GM21360 (cell line): ENCODE measurements around the gene KLHL28.
"Not testable (repeated sequence)": the region's sequence is repeated elsewhere in the genome, so short reads cannot be mapped to it uniquely, and the experiment has no call there.

Experiments
- ATAC-seq: cut with Tn5 transposase; IDR thresholded peaks from one replicate; pipeline ENCODE4 v1.9.1; 2021; ENCODE audit warnings: mild to moderate bottlenecking, moderate library complexity; ENCODE audit not compliant: unreplicated experiment

The KLHL28 gene

DNA sequence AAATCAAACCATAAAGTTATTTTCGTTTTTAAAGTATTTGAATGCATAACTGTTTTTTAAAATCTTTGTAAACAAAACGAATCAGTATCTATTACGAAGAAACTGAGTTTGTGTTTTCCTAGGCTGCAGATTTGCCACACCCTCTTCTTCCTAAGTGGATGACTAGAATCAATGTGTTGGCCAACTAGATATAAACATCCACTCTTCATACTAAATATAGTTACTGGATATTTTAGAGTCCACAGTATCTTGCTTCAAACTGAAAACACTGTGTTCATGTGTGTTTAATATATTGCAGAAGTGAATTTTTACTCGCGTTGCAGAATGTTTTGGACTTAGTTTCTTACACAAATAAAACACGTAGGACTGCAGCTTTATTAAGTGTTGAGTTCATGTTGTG is 63.2 kb downstream of the KLHL28 start:
- no peak for ATAC-seq

DNA sequence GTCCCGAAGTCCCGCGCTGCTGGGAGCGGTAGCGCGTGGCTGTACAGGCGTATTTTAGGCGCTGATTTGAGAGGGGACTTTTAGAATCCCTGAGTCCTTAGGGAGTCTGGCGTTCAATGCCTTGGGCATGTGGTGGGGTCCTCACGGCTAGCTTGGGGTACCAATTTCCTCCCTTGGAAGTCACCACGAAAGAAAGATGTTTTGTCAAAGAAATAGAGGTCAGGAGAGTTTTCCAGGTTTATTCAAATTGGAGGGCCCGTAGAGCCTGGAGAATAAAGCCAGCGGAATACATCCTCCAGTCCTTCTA is 63.9 kb downstream of the KLHL28 start:
- no peak for ATAC-seq

DNA sequence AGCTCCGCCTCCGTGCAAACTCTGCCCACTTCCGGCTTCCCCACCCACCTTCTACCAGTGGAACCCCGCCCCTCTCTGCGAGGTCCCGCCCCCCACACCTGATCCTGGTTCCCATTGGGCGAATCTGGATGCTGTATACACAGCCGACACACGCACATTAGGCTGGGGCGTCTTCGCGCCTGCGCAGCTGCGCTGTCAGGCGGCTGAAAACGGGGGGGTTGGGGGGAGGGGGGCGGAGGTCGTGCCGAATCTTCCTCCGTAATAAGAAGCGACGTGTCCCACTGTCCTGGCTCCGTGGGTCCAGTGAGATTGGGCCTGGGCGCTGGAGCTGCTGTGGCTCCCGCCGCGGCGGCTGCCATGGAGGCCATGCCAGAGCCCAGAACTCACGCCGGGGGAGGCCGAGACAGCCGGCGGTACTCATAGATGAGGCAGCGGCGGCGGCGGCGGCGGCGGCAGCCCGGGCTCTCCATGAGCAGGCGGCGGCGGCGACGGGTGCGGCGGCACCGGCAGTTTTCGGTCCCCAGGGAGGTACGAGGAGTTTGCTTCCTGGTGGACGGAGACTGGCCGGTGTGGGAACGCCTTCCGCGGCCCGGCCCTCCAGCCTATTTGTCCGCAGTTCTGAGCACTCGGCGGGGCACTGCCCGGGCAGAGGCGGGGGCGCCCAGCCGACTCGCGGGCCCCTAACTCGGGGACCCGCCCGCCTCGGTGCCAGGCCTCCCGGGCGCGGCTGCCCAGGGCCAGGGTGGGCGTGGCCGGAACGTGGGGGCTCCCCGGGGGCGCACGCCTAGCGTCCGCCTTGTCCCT is 64.5 kb downstream of the KLHL28 start:
- ATAC-seq, result peak; percentile 96

DNA sequence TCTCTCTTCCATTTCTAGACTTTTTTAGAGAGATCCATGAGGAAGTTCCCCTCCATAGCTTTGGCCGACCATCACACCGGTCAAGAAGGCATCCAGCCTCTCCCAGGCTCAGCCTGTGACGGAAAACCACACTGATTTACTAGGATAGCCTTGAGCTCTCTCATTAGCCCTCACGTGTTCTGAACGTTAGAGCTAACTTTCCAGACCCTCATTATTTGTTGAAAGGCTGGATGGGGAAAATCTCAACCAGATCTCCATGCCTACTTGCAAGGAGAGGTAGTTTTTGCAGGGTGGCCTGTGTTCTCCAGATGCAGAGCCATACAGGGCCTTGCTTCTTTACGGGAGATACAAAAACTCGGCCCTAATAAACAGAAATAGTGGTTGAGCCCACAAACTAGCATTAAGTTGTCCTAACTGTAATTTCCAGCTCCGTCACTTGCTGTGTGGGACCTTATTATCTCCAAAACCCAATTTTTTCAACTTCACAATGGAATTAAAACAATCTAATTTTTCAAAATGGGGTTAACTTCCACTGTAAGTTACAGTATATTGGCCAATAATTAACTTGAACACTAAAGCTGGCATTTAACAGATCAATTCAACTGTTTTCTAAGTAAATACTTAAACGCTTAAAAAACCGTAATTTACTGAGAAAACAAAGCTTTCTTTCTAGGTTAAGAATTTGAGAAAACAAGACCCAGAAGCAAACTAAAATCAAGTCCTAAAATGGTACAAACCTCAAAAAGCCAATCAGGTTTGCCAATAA is 65.3 kb downstream of the KLHL28 start:
- peak; percentile 1 for ATAC-seq

DNA sequence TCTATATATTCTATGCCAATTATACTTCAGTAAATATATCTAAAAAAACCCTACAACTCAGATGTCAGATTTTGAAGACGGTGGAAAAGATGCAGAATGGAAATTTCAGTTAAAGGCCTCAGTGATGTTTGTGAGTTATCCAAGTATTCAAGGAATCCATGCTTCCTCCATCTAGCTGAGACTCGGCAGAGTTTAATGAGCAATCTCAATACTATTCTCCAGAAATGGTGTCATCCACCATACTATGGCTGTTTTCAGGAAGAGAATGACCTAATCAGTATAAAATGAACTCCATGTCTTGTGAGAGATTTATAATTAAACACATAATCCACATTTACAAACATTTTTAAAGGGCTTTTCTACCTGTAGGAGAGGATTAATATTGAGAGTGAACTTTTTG is 66.0 kb downstream of the KLHL28 start:
- no peak for ATAC-seq

DNA sequence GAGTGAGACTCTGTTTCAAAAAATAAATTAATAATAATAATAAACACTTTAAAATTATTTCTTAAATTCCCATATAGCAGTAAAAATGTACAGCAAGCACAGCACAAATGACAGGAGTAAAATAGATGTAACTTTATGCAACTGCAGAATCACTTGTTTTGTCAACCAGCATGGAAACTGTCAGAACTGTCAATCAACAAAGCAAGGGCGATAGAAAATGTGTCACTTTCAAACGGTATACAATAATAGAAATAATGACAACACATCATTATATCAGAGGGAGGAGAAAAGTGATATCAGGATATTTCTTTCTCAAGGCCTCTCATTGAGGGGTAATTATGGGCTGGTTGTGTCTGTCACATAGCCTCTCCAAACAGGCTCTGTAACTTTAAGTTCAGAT is 68.2 kb downstream of the KLHL28 start:
- no peak for ATAC-seq

DNA sequence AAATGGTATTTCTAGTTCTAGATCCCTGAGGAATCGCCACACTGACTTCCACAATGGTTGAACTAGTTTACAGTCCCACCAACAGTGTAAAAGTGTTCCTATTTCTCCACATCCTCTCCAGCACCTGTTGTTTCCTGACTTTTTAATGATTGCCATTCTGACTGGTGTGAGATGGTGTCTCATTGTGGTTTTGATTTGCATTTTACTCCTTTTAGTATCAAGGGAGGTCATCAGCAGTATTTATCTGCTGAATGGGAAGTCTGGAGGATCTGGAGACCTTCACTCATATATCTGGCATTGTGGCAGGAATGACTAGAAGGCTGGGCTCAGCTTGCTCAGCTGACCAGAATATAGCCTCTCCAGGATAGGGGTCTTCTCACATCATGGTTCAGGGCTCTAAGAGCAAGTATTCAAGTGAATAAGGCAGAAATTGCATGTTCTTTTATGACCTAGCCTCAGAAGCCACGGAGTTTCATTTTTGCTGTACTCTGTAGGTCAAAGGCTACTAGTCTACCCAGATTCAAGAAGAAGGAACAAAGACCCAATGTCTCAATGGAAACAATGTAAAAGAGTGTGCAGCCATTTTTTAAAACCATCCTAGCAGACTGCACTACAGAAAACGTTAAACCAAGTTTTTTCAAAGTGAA is 69.9 kb downstream of the KLHL28 start:
- ATAC-seq, result not testable (repeated sequence)

DNA sequence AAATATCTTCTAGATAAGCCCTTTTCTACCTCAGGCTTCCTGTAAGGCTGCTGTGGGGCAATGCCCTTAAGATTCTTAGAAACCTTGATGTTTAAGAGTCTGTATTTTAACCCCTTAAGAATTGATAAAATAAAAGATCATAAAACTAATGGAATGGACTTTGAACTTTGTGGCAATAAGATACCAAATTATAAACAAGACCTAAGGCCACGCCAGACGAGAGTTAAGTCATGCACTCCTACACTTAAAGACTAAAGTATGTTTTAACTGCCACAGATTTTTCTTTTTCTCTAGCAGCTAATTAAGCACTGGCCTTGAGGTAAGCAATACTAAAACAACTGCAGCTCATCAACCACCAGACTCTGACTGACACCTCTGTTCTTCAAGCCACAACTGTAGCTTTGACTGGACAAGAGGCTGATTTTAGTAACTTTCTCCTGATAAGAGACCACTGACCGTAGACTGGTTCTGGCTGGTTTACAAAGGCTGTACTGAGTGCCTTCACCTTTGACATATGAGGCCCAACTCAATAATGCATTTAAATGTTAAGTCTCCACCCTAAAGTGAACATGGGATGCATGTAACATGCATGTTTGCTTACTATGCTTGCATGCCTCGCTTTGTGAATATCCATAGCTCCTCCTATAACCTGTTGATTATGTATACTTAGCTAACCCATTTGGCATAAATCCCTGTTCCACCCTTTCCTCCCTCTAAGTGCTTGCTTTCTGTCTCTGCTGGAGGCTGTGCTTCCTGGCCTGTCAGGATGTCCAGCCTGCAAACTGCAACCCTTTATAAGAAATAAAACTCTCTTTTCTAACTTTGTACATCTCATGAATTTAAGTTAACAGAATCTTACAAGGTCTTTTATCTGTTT is 71.9 kb downstream of the KLHL28 start:
- no peak for ATAC-seq

DNA sequence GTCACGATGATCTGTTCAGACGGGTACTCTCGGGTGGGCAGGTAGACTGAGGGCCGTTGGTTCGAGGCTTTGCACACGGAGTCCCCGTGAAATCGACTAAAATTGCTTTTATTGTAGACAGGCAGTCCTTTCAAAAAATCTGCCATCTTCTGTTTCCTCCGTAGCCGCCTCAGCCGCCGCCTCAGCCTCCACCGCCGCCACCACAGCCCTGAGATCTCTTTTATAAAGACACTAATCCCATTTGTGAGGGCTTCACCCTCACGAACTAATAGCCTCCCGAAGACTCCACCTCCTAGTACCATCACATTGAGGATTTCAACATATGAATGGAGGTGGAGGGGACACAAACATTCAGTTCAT is 74.2 kb downstream of the KLHL28 start:
- no peak for ATAC-seq

DNA sequence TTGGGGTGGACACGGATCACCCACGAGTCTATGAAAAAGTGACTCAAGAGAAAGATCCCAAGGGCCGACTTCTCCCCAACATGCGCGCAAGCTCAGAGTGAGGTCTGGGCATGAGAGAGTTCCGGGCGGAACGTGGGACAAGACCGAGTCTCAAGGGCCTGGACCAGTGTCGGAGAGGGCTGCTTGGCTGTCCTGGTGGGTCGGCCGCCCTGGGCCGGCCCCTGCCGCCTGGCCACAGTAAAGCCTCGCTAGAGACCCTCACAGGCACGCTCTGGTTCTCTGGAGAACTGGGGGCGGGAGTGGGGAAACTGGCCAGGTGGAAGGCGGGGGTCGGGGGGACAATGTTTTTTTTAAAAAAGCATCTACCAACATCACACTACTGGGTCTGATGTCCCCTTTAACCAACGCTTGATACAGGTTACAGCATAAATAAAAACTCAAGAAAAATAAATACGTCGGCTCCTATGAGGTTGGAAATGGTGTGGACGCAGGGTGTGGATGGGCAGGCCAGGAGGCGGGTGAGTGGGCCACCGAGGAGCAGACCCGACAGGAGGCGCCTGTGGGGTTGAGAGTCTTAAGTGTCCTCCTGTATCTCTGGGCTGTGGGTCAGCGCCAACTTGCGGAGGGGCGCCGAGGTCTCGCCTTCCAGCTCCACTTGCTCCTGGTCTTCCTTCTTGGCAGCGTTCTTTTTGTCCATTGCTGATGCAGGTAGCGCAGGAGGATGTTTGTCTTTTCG is 74.7 kb downstream of the KLHL28 start:
- no peak for ATAC-seq

DNA sequence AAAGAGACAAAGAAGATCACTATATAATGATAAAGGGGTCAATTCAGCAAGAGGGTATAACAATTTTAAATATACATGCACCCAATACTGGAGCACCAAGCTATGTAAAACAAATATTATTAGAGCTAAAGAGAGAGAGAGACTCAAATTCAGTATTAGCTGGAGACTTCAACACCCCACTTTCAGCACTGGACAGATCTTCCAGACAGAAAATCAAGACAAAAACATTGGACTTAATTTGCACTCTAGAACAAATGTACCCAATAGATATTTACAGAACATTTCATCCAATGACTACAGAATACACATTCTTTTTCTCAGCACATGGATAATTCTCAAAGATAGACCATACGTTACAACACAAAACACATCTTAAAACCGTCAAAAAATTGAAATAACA is 81.0 kb downstream of the KLHL28 start:
- ATAC-seq, result no peak
